HepG2 (cell line): Measurements from ENCODE around the gene CNTN2. TPM values are rescaled to one million over a fixed set of nuclear protein-coding genes. Genes with fewer than 3 reads are reported as not detected.

Source experiments
- ATAC-seq: fragments of 200-7000 bp; cut with Tn5 transposase; 3 replicates; pipeline ENCODE4 v1.9.1; 2020; ENCODE audit warnings: mild to moderate bottlenecking, moderate library complexity
- BruUV-seq: library from RNA; stranded (reverse); fragments of 400-500 nt; replicated peaks from 2 replicates; lab custom pipeline; 2021; lab: Mats Ljungman, UMichigan
- CTCF ChIA-PET: fragments of 300-600 bp; formaldehyde crosslinking; extraction: SDS; loops from one replicate; lab custom pipeline; 2021; ENCODE audit warnings: low total read pairs, inconsistent platforms, low intra/inter-chr PET ratio; lab: Yijun Ruan, JAX
- POLR2A ChIA-PET: fragments of 350-600 bp; sonication (Branson Sonifier 250); formaldehyde crosslinking; loops from one replicate; lab custom pipeline; 2020; ENCODE audit warnings: antibody characterized with exemption, inconsistent platforms; lab: Yijun Ruan, JAX
- DNase-seq: peaks from one replicate; pipeline ENCODE4 v3.0.0-alpha.2; 2015; ENCODE audit warnings: low spot score
- FAIRE-seq: peaks from 3 replicates; lab custom pipeline; 2011; peaks lifted over from hg19 to GRCh38; lab: Jason Lieb, UNC
- H2AFZ ChIP-seq: one replicate; pipeline ENCODE4 v1.6.1; 2011; ENCODE audit warnings: low read length, inconsistent platforms
- H3K27ac ChIP-seq: fragments of 300-600 bp; 3 replicates; pipeline ENCODE4 v1.8.0; 2011; ENCODE audit warnings: mixed run types, mild to moderate bottlenecking, mixed read lengths, low read length, inconsistent platforms; ENCODE audit not compliant: insufficient read depth; ENCODE audit errors: extremely low read length
- H3K27me3 ChIP-seq, 2 experiments: fragments of 200-600 bp in 1 of 2; 2 replicates in 1 of 2; 3 replicates in 1 of 2; pipeline versions ENCODE4 v1.6.0 to v1.8.0; 2011; ENCODE audit warnings: low read length in 2 of 2, mild to moderate bottlenecking in 2 of 2, moderate library complexity in 2 of 2, inconsistent platforms in 1 of 2; ENCODE audit not compliant: insufficient read depth in 2 of 2, control insufficient read depth in 1 of 2
- H3K36me3 ChIP-seq, 2 experiments: fragments of 200-600 bp in 1 of 2; replicated peaks in 1 of 2; 2 replicates in 1 of 2; 3 replicates in 1 of 2; pipeline versions ENCODE4 v1.5.1 to v1.8.0; 2011; ENCODE audit warnings: low read length in 2 of 2, inconsistent platforms in 1 of 2; ENCODE audit not compliant: insufficient read depth in 2 of 2, control insufficient read depth in 1 of 2
- H3K4me1 ChIP-seq: 2 replicates; pipeline ENCODE4 v1.5.1; 2012; ENCODE audit warnings: low read length, inconsistent platforms; ENCODE audit not compliant: insufficient read depth
- H3K4me2 ChIP-seq: 2 replicates; pipeline ENCODE4 v1.6.0; 2011; ENCODE audit warnings: low read depth, low read length, inconsistent platforms
- H3K4me3 ChIP-seq, 3 experiments: fragments of 200-600 bp in 1 of 3; sonication (generic), shearing (Covaris generic) in 1 of 3; replicated peaks in 1 of 3; 2 replicates each; pipeline ENCODE4 v1.5.1; 2011 to 2016; ENCODE audit warnings: low read length in 3 of 3, inconsistent platforms in 2 of 3, low read depth in 2 of 3, mild to moderate bottlenecking in 2 of 3, control low read depth in 1 of 3, mixed read lengths in 1 of 3; ENCODE audit not compliant: insufficient read depth in 1 of 3
- H3K79me2 ChIP-seq: one replicate; pipeline ENCODE4 v1.6.1; 2011; ENCODE audit warnings: low read length, inconsistent platforms; ENCODE audit not compliant: insufficient read depth
- H3K9ac ChIP-seq: 2 replicates; pipeline ENCODE4 v1.6.0; 2011; ENCODE audit warnings: mild to moderate bottlenecking, low read depth, low read length, inconsistent platforms; ENCODE audit not compliant: insufficient read depth
- H3K9me3 ChIP-seq: 2 replicates; pipeline ENCODE4 v1.5.1; 2012; ENCODE audit warnings: mild to moderate bottlenecking, low read length
- H4K20me1 ChIP-seq: 2 replicates; pipeline ENCODE4 v1.6.0; 2011; ENCODE audit warnings: inconsistent platforms, mild to moderate bottlenecking, low read length, moderate library complexity; ENCODE audit not compliant: insufficient read depth
- ATF4 ChIP-seq, 2 experiments: fragments of 450-650 bp in 1 of 2; sonication (generic) in 1 of 2; formaldehyde crosslinking; IDR thresholded peaks; 2 replicates each; pipeline versions ENCODE4 v1.5.0 to v1.8.0; 2020 to 2022; ENCODE audit warnings: mild to moderate bottlenecking in 1 of 2, missing genetic modification reagents in 1 of 2
- POLR2A ChIP-seq, 2 experiments: IDR thresholded peaks; 2 replicates each; pipeline ENCODE4 v1.6.1; 2011; ENCODE audit warnings: low read depth in 2 of 2, low read length in 2 of 2, mild to moderate bottlenecking in 1 of 2, moderate library complexity in 1 of 2; ENCODE audit not compliant: insufficient read depth in 1 of 2
- TFDP1 ChIP-seq: IDR thresholded peaks from 2 replicates; pipeline ENCODE4 v1.6.1; 2016; ENCODE audit warnings: missing compliant biosample characterization, missing genetic modification reagents, borderline replicate concordance
- ZNF12 ChIP-seq: sonication (generic); formaldehyde crosslinking; IDR thresholded peaks from 2 replicates; pipeline ENCODE4 v1.5.0; 2020; ENCODE audit warnings: missing genetic modification reagents
- ZNF549 ChIP-seq: sonication (generic); formaldehyde crosslinking; IDR thresholded peaks from 2 replicates; pipeline ENCODE4 v1.5.0; 2020; ENCODE audit warnings: missing genetic modification reagents
- ZNF607 ChIP-seq: sonication (generic); formaldehyde crosslinking; IDR thresholded peaks from 2 replicates; pipeline ENCODE4 v1.5.1; 2020; ENCODE audit warnings: missing genetic modification reagents, mild to moderate bottlenecking, borderline replicate concordance
- ZNF773 ChIP-seq: sonication (generic); formaldehyde crosslinking; IDR thresholded peaks from 2 replicates; pipeline ENCODE4 v1.4.0; 2020; ENCODE audit warnings: missing genetic modification reagents, borderline replicate concordance
- WGBS: methylation state at CpG from one replicate; pipeline ENCODE4 v1.1.6; 2017; ENCODE audit warnings: low lambda C conversion rate; 5-methylcytosine and 5-hydroxymethylcytosine counted together
- in situ Hi-C: cut with HindIII; loops from 2 replicates; pipeline ENCODE4 v1.10.0; 2017; ENCODE audit warnings: low pct_unique_long_range_greater_than_20kb; ENCODE audit not compliant: extremely low pct_ligation_motif_present
- intact Hi-C: fragments of 100-400 bp; cut with micrococcal nuclease; formaldehyde crosslinking; loops from one replicate; pipeline ENCODE4 v1.10.0; 2022; ENCODE audit not compliant: unreplicated experiment
- polyA plus RNA-seq, 8 experiments: library from polyadenylated mRNA; depleted of rRNA in 3 of 8; stranded (reverse) in 7 of 8; unstranded in 1 of 8; fragments of >200 nt; fragmentation: Illumina TruSeq in 4 of 8; extraction: Trizol in 4 of 8; gene quantifications; 2 replicates each; pipeline versions ENCODE4 v1.2.1 to v1.2.3, GENCODE V29; 2011 to 2016; ENCODE audit warnings: low read depth in 4 of 8, missing spikeins in 1 of 8, mixed read lengths in 1 of 8; ENCODE audit not compliant: insufficient read depth in 1 of 8
- total RNA-seq, 5 experiments: library from RNA; depleted of rRNA; stranded (reverse); fragments of >200 nt; fragmentation: Illumina TruSeq; extraction: Trizol; gene quantifications; 2 replicates each; pipeline ENCODE4 v1.2.3, GENCODE V29; 2016; ENCODE audit warnings: low read depth in 1 of 5

Gene CNTN2
- total and polyA plus RNA-seq, 2 of the 13 experiments (the other 11 are each of a cell fraction or from before 2014, with no cell fraction given) = not detected

- ATAC-seq = no peak
- CTCF ChIA-PET = no interaction called here
- DNase-seq = no peak
- Histone ChIP-seq H3K4me2 (no peak overlapping the region), H3K27me3 (peaks cover 2 to 54% of the 10 kb centered on the region in 2 experiments; a peak in 4 of 5 replicates), H3K4me1 (no peaks in the 10 kb centered on the region), H3K36me3 (no peaks in the 10 kb centered on the region), H3K27ac (no peak overlapping the region), H2AFZ (no peak overlapping the region), H4K20me1 (0 out of 2 replicates have a peak, but pooled peaks cover 2% of the 10 kb centered on the region)
- WGBS = 62% methylated on average over 10 of the region's 12 CpGs
- POLR2A ChIA-PET = no interaction called here
- TF ChIP-seq ATF4 (CRISPR knock-in tag; IDR thresholded peaks at IDR 0.05) (no peak), TFDP1 (CRISPR knock-in tag) (no peak), ZNF607 (no peak), ZNF549 (CRISPR knock-in tag) (no peak), POLR2A (IDR thresholded peaks at IDR 0.05; ENCODE audit: insufficient read depth in 1 of 2, low read depth in 2 of 2, low read length in 2 of 2) (no peak), ZNF12 (CRISPR knock-in tag) (no peak), ZNF773 (CRISPR knock-in tag) (no peak)
- TF ChIP-seq, all 625 proteins: peak for 0
- Histone ChIP-seq H3K9ac (no peak overlapping the region), H3K4me3 (no peak overlapping the region), H3K79me2 (no peaks in the 10 kb centered on the region), H3K9me3 (no peaks in the 10 kb centered on the region)
- no TSS peak for BruUV-seq
- intact Hi-C loops = no loop called here
- no peak for FAIRE-seq
- in situ Hi-C loops = no loop called here
Observed at GRCh38 chr1:205009670-205010069, 33.3 kb upstream of the CNTN2 start.
